Testis (tissue), 3 donors: ENCODE data around the gene ARHGDIG. TPM values are rescaled to one million over a fixed set of nuclear protein-coding genes. Genes with fewer than 3 reads are reported as not detected.

Source experiments
- polyA plus RNA-seq: library from polyadenylated mRNA; stranded (reverse); fragments of 350-450 nt; fragmentation: Illumina TruSeq; extraction: RNeasy Lipid Tissue Mini Kit (QIAGEN cat#74804); gene quantifications from one replicate; pipeline ENCODE4 v1.2.3, GENCODE V29; 2014; ENCODE audit warnings: low read depth, low replicate concordance; ENCODE audit not compliant: insufficient read depth
- total RNA-seq, 2 donors: library from RNA; depleted of rRNA; stranded (reverse); fragments of >200 nt; gene quantifications; one replicate each; pipeline ENCODE4 v1.2.3, GENCODE V29; 2016

Gene ARHGDIG
- total and polyA plus RNA-seq, 3 donors from 2014 or later = 2.9 to 7.7 (median 6.6) TPM

Other genes with a start within 250 kb of the ARHGDIG start
- gene POLR3K, start 227.0 kb upstream of the ARHGDIG start, total RNA-seq = 1 to 10 TPM; 2.4 to 3.0 TPM
- 6.5 TPM for gene POLR3K, start 227.0 kb upstream of the ARHGDIG start, polyA plus RNA-seq
- gene SNRNP25, start 226.8 kb upstream of the ARHGDIG start, total RNA-seq = 10 to 100 TPM; 12.8 to 17.5 TPM
- 26.9 TPM for gene SNRNP25, start 226.8 kb upstream of the ARHGDIG start, polyA plus RNA-seq
- 10 to 100 TPM; 18.3 to 22.5 TPM for gene RHBDF1, start 208.0 kb upstream of the ARHGDIG start, total RNA-seq
- gene RHBDF1, start 208.0 kb upstream of the ARHGDIG start, polyA plus RNA-seq = 15.9 TPM
- gene MPG, start 202.4 kb upstream of the ARHGDIG start, total RNA-seq = 10 to 100 TPM; 44.8 to 61.7 TPM
- 42.6 TPM for gene MPG, start 202.4 kb upstream of the ARHGDIG start, polyA plus RNA-seq
- 10 to 100 TPM; 57.5 to 57.8 TPM for gene NPRL3, start 141.9 kb upstream of the ARHGDIG start, total RNA-seq
- 73.4 TPM for gene NPRL3, start 141.9 kb upstream of the ARHGDIG start, polyA plus RNA-seq
- 1 to 10 TPM; 1.1 to 9.0 TPM for gene HBZ, start 127.9 kb upstream of the ARHGDIG start, total RNA-seq
- gene HBZ, start 127.9 kb upstream of the ARHGDIG start, polyA plus RNA-seq = 3.7 TPM
- 1 to 10 TPM; 1.6 to 3.7 TPM for gene HBM, start 114.6 kb upstream of the ARHGDIG start, total RNA-seq
- not detected for gene HBM, start 114.6 kb upstream of the ARHGDIG start, polyA plus RNA-seq
- 10 to 100 TPM in 1 of 2 donors, 1 to 10 TPM in 1; 7.1 to 27.4 TPM for gene HBA2, start 107.7 kb upstream of the ARHGDIG start, total RNA-seq
- 68.9 TPM for gene HBA2, start 107.7 kb upstream of the ARHGDIG start, polyA plus RNA-seq
- gene HBA1, start 103.9 kb upstream of the ARHGDIG start, total RNA-seq = 10 to 100 TPM in 1 of 2 donors, not detected in 1; 11.7 TPM
- 24.0 TPM for gene HBA1, start 103.9 kb upstream of the ARHGDIG start, polyA plus RNA-seq
- gene HBQ1, start 100.1 kb upstream of the ARHGDIG start, total RNA-seq = 1 to 10 TPM; 4.2 to 4.3 TPM
- gene HBQ1, start 100.1 kb upstream of the ARHGDIG start, polyA plus RNA-seq = 1.3 TPM
- 100 to 1,000 TPM; 145 to 192 TPM for gene LUC7L, start 51.1 kb upstream of the ARHGDIG start, total RNA-seq
- gene LUC7L, start 51.1 kb upstream of the ARHGDIG start, polyA plus RNA-seq = 81.1 TPM
- 100 to 1,000 TPM; 151 to 168 TPM for gene FAM234A, start 45.8 kb upstream of the ARHGDIG start, total RNA-seq
- 89.7 TPM for gene FAM234A, start 45.8 kb upstream of the ARHGDIG start, polyA plus RNA-seq
- 1 to 10 TPM; 1.2 to 2.9 TPM for gene RGS11, start 4.6 kb upstream of the ARHGDIG start, total RNA-seq
- gene RGS11, start 4.6 kb upstream of the ARHGDIG start, polyA plus RNA-seq = 3.0 TPM
- gene PDIA2, start 2.6 kb downstream of the ARHGDIG start, total RNA-seq = 1 to 10 TPM; 2.6 to 5.3 TPM
- 1.2 TPM for gene PDIA2, start 2.6 kb downstream of the ARHGDIG start, polyA plus RNA-seq
- 10 to 100 TPM; 30.6 to 32.0 TPM for gene AXIN1, start 72.1 kb downstream of the ARHGDIG start, total RNA-seq
- gene AXIN1, start 72.1 kb downstream of the ARHGDIG start, polyA plus RNA-seq = 19.4 TPM
- gene MRPL28, start 89.9 kb downstream of the ARHGDIG start, total RNA-seq = 100 to 1,000 TPM; 108 to 119 TPM
- gene MRPL28, start 89.9 kb downstream of the ARHGDIG start, polyA plus RNA-seq = 161 TPM
- gene PGAP6, start 101.4 kb downstream of the ARHGDIG start, total RNA-seq = 100 to 1,000 TPM; 261 to 265 TPM
- 121 TPM for gene PGAP6, start 101.4 kb downstream of the ARHGDIG start, polyA plus RNA-seq
- 100 to 1,000 TPM in 1 of 2 donors, 10 to 100 TPM in 1; 87.5 to 107 TPM for gene NME4, start 116.6 kb downstream of the ARHGDIG start, total RNA-seq
- gene NME4, start 116.6 kb downstream of the ARHGDIG start, polyA plus RNA-seq = 79.2 TPM
- gene DECR2, start 121.3 kb downstream of the ARHGDIG start, total RNA-seq = 10 to 100 TPM; 52.2 to 56.1 TPM
- 33.2 TPM for gene DECR2, start 121.3 kb downstream of the ARHGDIG start, polyA plus RNA-seq
- 100 to 1,000 TPM; 166 to 186 TPM for gene RAB11FIP3, start 145.1 kb downstream of the ARHGDIG start, total RNA-seq
- 61.7 TPM for gene RAB11FIP3, start 145.1 kb downstream of the ARHGDIG start, polyA plus RNA-seq
- gene CAPN15, start 247.1 kb downstream of the ARHGDIG start, total RNA-seq = 100 to 1,000 TPM; 108 to 115 TPM
- gene CAPN15, start 247.1 kb downstream of the ARHGDIG start, polyA plus RNA-seq = 48.0 TPM